Cardiac septum (tissue), 1 donor: Measurements from ENCODE around the gene DNAH3. TPM values are rescaled to one million over a fixed set of nuclear protein-coding genes. Genes with fewer than 3 reads are reported as not detected.
A peak's percentile ranks its signal among the peaks of the same experiment; 100 is the strongest.

Source experiments
- DNase-seq: peaks from one replicate; pipeline ENCODE4 v3.0.0-alpha.2; 2020; ENCODE audit warnings: low spot score
- intact Hi-C: fragments of 100-400 bp; cut with DNase I; formaldehyde crosslinking; loops from one replicate; pipeline ENCODE4 v1.14.0; 2022
- total RNA-seq: library from RNA; stranded (reverse); fragmentation: NEBNext Ultra II Directional; extraction: Animal tissue kit (Norgen Biotek cat#: 25700); gene quantifications from one replicate; pipeline ENCODE4 v1.2.1, GENCODE V29; 2021
- donor health status: DM: no; HTN: no; CAD: no.

DNAH3 gene
- total RNA-seq, 1 donor from 2014 or later: 0.40 TPM

GRCh38 chr16:20928774-20929411 is 221.8 kb downstream of the DNAH3 start:
- intact Hi-C loops: no loop called here
- no peak for DNase-seq

DNA sequence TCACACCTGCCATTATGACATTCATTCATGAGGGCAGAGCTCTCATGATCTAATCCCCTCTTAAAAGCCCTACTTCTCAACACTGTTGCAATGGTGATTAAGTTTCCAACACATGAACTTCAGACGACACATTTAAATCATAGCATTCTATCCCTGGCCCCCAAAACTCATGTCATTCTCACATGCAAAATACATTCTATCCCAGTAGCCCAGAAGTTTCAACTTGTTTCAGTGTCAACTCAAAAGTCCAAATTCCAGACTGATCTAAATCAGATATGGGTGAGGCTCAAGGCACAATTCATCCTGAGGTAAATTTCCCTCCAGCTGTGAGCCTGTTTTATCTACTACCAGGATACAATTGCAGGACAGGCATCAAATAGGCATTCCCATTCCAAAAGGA is 224.9 kb downstream of the DNAH3 start:
- DNase-seq: no peak
- intact Hi-C loops: loop anchor here (2.0 kb wide), 1 partner anchor 33 kb away; no protein-coding TSS in a partner anchor

DNA sequence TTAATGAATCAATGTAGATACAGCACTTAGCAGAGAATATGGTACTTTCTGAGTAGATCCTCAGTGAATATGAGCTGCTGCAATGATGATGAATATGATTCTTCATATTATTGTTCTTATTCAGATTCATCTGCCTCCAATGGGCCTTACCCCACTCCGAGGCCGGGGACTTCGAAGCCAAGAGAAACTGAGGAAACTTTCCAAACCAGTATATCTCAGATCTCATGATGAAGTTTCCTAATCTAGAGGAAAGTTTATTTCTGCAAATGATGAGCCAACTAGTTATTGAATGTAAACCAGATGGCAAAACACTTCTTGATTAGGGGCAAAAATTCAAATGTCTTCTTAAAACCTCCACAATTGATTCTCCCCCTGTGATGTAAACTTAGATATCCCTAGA is 226.8 kb downstream of the DNAH3 start:
- DNase-seq: no peak
- intact Hi-C loops: loop anchor here (2.0 kb wide), 1 partner anchor 35 kb away; no protein-coding TSS in a partner anchor

GRCh38 chr16:20920799-20921198 is 229.8 kb downstream of the DNAH3 start:
- intact Hi-C loops: no loop called here
- no peak for DNase-seq

DNA sequence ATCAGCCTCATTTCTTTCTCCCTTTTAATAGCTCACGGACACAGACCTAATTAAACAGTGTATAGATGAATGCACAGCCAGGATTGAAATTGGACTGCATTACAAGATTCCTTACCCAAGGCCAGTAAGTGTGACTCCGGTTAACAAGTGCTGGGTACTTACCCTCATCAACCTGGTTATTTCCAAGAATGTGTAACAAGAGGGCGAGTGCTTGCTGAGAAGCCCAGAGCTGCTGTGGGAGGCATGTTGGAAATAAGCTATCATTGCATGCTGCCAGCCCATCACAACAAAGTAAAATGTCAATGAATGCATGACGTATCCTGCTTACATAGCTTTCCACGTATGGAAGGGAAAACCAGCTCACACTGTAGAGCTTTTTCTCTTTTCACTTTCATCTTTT is 230.6 kb downstream of the DNAH3 start:
- no peak for DNase-seq
- intact Hi-C loops: no loop called here

DNA sequence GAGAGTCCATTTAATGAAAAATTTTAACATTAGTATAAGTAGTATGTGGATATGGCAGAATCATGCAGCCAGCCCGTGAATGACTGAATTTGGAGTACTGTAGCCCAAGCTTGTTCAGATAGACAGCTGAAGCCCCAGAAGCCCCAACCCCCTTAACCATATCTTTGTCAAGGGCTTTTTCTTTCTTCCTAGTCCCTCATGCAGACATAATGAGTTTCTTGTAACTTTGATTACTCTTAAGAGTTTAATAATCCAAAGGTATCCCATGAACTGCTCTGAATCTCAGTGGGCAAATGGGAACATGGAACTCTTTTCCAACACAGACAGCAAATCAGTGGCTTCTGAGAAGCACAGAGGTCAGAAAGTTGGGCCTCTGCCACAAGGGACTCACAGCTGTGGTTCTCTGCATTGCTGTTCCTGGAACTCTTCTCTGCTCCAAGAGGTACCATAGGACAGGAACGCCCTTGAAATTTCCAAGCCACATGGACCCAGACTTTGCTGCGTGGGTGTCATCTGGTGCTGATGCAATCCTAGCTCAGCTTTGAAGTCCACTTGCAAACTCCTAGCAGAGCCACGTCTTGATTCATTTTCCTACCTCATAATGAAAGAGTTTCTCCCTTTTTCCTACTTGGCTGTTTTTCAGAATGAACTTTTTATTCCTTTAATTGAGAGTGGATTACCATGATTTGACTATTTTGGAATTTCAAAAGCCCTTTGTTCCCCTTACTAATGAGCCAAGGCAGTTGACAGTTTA is 232.0 kb downstream of the DNAH3 start:
- intact Hi-C loops: no loop called here
- peak; percentile 78 for DNase-seq

DNA sequence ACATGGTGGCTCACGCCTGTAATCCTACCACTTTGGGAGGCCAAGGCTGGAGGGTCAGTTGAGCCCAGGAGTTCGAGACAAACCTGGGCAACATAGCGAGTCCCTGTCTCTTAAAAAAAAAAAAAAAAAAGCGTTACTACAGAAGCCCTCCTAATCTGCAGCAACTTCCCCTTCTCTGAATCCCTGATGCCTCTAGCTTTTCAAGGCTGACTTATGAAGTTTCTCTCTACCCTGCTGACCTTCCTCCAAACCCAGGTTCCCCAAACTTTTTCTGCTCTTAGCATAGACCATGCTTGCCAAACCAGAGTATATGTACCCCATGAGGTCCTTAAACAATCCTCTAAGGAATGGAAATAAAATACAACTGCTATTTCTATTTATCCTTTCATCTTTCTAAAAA is 233.7 kb downstream of the DNAH3 start:
- no peak for DNase-seq
- intact Hi-C loops: no loop called here

- DNase-seq: no peak
- intact Hi-C loops: no loop called here
These were observed 234.4 kb downstream of the DNAH3 start for GRCh38 chr16:20916289-20916688.

DNA sequence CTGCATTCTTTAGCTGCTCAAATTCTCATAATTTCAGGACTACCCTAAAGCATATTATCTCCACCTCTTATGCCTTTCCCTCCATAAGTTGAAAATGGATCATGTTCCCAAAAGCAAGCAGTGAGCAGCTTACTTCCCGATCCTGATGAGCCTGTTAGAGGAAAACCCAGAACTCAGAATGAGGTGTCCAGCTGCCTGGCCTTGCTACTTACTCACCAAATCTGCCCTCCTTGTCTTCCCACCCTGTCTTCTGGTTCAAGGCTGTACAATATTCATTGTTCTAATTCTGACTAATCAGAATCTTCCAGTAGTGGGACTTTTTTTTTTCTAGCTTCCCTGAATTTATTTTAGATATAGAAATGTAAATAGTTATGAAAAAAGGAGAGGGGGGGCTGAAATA is 239.3 kb downstream of the DNAH3 start:
- intact Hi-C loops: no loop called here
- DNase-seq: no peak

GRCh38 chr16:20910781-20911321 is 239.8 kb downstream of the DNAH3 start:
- no peak for DNase-seq
- intact Hi-C loops: no loop called here

GRCh38 chr16:20906341-20907255 is 244.0 kb downstream of the DNAH3 start:
- no peak for DNase-seq
- intact Hi-C loops: loop anchor here (10.0 kb wide), 1 partner anchor 102 kb away; the partner anchor contains the start of genes ERI2 and REXO5

DNA sequence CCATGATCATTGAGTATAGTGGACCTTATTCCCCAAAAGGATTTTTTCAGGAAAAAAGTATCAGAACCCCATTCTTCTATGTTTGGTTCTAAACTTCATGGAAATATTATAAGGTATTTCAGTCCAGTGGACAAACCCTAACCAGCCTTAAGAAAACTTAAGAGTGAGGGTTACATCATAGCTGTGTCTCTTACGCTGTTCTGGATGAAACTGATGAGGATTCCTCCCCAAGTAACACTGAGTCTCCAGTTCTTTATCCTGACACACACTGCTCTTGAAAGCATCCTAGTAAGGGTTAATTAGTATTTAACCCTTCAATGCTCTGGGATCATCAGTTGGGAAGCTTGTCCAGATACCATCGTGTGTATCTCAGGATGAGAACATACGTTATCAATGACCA is 245.1 kb downstream of the DNAH3 start:
- no peak for DNase-seq

GRCh38 chr16:20904507-20905081 is 246.1 kb downstream of the DNAH3 start:
- intact Hi-C loops: loop anchor here (5.0 to 10.0 kb wide), 2 partner anchors 37 to 100 kb away; partner anchors contain the start of genes ERI2 and REXO5
- DNase-seq: no peak

More for the DNA sequence above, 245.1 kb downstream of the DNAH3 start:
- intact Hi-C loops: loop anchor here (10.0 kb wide), 1 partner anchor 101 kb away; the partner anchor contains the start of genes ERI2 and REXO5

DNA sequence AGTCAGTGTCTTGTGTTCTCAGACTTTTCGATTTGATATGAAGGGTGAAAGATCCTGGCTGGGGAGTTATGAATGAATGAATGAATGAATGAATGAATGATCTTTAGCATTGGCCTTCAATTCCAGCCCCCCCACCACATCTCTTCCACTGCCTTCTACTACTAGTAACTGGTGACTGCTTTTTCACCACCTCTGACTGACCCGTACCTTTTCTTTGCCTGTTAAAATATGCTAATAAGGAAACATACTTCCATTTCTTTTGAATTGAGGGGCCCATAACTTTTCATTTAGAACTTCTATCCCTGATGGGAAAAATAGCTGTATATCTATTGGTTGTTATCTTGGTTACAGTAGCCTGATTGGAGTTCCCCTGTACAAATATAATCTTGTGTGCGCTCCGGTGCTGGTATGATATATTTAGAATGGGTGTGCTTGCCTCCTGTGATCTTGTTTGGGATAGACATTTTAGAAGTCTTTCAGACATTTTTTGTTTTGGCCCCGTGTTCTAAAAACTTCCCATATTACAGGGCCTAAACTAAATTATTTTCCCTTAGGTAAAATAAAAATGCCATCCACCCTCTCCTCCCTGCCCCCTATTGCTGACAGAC is 246.6 kb downstream of the DNAH3 start:
- no peak for DNase-seq

DNA sequence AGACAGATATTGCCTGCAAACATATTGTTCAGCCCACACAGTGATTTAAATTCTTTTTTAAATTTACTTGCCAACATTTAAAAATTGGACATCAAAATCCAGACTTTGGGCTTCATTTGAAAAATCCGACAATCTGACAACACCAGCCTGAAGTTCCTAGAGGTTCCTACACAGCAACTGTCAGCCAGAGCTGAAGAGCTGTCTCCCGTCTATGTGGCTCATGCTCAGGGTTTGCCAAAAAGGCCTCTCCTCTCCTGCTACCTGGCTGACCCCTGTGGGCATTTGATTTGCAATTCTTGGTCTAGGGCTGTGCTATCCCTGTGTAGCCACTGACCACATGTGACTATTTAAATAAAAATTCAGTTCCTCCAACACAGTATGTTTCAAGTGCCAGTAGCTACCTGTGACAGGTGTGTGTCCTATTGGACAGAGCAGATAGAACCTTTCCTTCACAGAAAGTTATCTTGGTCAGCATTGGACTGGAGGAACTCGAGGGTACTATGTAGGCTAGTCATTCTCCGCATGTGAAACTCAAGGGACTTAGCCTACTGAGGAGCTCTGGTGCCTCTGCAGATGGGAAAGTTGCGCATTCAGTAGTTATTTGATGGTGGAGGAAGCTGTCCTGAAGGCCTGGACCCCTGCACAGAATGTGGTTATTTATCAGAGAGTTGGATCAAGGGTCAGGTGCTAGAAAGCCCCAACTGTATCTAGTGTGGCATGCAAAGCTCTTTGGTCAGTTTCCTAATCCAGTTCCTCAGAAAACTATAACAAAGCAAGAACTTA is 247.3 kb downstream of the DNAH3 start:
- no peak for DNase-seq
- intact Hi-C loops: loop anchor here (5.0 to 10.0 kb wide), 2 partner anchors 36 to 99 kb away; partner anchors contain the start of genes ERI2 and REXO5

More for the DNA sequence above, 246.6 kb downstream of the DNAH3 start:
- intact Hi-C loops: loop anchor here (5.0 to 10.0 kb wide), 2 partner anchors 37 to 99 kb away; partner anchors contain the start of genes ERI2 and REXO5

- intact Hi-C loops: loop anchor here (5.0 to 10.0 kb wide), 2 partner anchors 35 to 98 kb away; partner anchors contain the start of genes ERI2 and REXO5
- no peak for DNase-seq
These were observed 248.2 kb downstream of the DNAH3 start for GRCh38 chr16:20902426-20902825.

GRCh38 chr16:20901436-20902112 is 249.1 kb downstream of the DNAH3 start:
- intact Hi-C loops: loop anchor here (5.0 to 10.0 kb wide), 2 partner anchors 34 to 97 kb away; partner anchors contain the start of genes ERI2 and REXO5
- peak; percentile 85 for DNase-seq
